Measurements from ENCODE around the gene TECPR1.

DNA sequence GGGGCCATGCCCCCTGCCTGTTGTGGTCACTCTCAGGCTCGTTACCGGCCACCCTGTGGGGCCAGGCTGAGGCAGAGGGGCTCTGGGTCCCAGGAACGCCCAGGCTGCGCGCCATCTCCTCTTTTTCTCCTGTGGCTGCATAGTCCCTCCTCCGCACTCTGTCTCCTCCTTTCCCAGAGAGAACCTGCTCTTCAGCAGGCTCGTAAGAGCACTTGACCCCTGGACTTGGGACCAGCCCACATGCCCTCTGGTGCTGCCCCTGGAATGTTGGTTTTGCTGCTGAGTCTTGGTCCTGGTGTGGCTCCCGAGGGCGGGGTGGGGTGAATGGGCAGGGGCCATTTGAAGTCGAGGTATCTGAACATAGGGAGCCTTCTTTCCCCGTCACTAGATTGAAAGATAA lies 47.4 kb downstream of the TECPR1 start:
- TF ChIP-seq CTCF (IDR thresholded peaks at IDR 0.05), result no peak
- no peak for TF ChIP-seq POLR2A (IDR thresholded peaks at IDR 0.05)
